Activated CD4-positive, alpha-beta T cell treated with anti-CD3 and anti-CD28 coated beads for 1 hour (primary cell): ENCODE data around the gene CDHR1.

Experiments used
- DNase-seq: peaks from one replicate; pipeline ENCODE4 v3.0.0-alpha.2; 2020

CDHR1 gene

DNA sequence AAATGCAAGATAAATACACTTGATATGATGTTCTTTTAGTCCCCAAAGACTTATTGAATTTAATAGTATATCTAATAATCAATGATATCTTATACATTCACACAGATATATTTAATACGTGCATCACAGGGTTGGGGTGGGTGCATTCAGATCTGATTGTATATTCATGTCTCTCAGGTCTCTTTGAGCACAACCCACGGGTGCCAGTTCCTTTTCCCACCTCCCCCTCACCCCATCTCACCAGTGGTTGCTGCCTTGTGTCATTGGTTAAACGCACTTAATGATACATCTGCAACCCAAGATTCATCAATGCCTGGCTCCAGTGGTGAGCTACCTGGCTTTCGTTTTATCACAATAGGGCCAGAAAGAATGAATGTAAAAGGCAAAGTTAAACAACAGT is 40.8 kb downstream of the CDHR1 start:
- DNase-seq = no peak

DNA sequence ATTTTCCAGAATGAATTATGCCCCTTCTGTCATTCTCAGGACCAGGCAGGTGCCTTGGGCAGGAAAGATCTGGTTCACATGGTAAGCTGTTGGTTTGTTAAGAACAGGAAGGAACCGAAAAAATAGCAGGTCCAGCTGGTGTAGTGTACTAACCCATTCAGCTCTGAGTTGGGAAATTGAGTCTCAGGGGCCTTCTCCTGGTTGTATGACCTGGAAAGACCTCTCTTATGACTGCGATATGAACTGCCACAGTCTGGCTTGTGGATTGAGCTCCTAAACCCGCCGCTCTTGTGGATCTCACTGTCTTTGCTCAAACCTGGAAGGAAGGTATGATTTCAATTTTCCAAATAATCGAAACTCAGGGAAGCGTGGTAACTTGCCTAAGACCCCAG is 42.5 kb downstream of the CDHR1 start:
- no peak for DNase-seq

DNA sequence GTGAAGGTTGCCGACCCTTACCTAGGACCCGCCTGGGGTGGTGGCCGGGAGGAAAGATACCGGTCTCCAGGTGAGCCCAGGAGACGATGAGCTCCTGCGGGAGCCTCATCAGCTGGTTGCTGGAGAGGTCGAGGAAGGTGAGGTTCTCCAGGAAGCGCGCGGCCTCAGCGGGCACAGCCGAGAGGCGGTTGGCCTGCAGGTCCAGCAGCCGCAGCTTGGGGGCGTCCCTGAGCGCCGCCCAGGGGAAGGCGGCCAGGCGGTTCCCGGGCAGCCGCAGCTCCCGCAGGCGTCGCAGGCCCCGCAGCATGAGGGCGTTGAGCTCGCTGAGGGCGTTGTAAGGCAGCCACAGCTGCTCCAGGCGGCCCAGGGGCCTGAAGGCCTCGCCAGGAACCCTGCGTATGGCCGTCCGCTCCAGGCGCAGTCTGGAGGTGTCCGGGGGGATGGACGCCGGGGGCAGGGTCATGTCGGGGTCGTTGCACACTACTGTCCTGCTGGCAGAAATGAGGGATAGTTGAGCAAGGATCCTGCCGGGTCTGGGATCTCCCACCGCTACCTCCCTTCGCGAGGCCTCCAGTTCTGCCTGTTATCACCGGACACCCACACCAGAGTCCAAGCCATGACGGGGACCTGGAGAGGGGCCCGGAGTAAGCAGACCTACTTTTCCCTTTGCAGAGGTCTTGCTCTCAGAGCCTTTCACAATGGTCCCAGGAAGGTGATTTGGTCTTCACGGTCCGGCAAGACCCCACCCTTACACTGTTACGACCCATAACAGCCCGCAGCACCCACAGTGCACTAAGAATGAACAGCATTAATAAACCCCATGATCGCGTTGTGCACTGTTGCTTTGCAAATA is 43.1 kb downstream of the CDHR1 start:
- DNase-seq = no peak

DNA sequence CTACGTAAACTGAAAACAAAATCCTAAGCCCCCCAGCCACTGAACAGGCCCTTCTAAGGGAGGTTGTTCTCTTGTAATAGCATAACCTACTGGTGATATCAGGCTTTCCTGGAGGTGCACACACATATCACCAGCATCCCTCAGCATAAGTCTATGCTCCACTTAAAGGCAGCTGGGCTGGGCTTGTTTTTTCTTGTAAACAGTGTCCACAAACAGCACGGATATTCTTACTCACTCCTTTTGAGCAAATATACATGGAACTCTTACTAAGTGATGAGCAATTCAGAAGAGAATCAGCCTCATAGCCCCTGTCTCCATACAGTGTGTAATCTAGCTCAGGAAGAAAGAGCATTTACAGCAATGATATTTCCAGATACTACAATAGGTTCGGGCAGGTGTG is 44.6 kb downstream of the CDHR1 start:
- DNase-seq = no peak

DNA sequence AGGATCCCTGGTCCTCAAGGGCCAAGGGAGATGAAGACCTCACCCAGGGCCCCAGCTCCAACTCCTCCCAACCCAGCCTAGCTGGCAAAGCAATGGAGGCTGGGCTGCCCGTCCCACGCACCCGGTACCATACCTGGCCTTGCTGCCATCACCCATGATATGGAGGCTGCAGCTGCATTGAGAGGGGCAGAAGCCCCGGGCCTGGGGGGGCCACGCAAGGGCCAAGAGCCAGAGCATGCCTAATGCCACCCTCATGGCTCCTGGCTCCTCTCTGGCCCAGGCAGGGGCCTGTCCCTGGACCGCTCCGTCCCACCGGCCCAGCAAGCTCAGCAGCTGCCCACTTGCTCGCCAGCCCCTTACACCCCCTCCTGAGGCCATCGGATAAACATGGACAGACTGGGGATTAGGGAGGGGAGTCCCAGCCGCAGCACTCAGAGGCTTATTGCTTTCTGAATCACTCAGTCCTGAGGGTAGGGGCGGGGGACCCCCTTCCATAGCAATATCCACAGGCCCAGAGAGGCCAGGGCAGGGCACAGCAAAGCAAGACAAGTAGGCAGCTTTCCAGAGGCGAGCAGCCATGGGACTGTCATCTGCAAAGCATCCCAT is 47.0 kb downstream of the CDHR1 start, which contains the start of gene LRIT1:
Gene LRIT1, minus strand, starts transcription at position 362 of the 606 bp plus-strand sequence. Its CDS starts 107 bp downstream, at position 255.
- DNase-seq = no peak

DNA sequence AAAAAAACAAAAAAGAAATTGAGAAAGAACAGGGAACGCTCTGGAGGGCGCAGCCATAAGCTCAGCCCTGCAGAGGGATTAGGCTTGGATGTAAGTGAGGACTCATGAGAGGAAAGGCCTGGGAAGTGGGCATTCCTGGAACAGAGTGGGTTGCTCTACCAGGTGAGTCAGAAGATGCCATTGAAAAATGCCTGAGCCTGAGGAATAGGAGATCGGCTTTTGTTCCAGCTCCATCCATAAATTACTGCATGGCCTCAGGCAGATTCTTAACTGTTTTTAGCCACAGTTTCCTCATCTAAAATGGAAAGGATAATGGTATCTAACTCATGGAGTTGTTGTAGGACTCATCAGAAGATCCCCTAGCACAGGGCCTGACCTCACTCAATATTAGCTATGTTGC is 49.4 kb downstream of the CDHR1 start:
- no peak for DNase-seq

DNA sequence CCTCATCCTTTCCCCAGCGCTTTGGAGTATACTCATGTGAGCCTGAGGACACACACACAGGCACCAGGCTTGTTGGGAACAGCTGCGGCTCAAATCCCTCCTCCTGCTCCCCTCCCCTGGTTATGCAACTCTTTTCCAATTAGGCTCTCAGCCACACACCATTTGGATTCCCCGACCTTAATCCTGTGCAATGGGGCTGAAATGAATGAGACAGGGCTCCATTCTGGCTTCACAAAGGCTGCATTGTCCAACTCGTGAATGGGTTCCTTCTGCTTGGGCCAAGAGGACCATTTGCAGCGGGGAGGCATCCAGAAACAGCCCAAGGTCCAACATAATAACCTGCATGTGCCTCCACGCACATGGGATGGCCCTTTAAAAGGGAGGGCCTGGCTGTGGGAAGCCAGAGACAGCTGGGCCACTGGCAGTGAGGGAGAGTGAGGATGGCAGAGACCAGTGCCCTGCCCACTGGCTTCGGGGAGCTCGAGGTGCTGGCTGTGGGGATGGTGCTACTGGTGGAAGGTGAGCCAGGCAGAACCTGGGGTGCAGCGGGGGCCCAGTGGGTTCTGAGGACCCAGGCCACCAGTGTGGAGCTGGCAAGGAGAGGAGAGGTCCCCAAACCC is 50.4 kb downstream of the CDHR1 start, which contains the start of gene RGR:
Gene RGR, plus strand, starts transcription at position 403 of the 620 bp plus-strand sequence. Its CDS starts 38 bp downstream, at position 441.
- no peak for DNase-seq

DNA sequence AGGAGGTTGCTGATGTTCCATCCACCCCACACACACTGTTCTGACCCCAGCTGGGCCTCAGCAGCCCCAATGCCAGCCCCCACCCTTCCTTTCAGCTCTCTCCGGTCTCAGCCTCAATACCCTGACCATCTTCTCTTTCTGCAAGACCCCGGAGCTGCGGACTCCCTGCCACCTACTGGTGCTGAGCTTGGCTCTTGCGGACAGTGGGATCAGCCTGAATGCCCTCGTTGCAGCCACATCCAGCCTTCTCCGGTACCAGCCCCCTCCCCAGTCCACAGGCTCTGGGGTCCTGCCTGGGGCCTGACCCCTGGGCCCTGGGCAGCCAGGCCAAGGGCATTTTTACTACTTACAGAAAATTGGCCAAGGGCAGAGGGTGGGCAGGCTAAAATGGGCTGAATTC is 53.2 kb downstream of the CDHR1 start:
- DNase-seq = no peak

DNA sequence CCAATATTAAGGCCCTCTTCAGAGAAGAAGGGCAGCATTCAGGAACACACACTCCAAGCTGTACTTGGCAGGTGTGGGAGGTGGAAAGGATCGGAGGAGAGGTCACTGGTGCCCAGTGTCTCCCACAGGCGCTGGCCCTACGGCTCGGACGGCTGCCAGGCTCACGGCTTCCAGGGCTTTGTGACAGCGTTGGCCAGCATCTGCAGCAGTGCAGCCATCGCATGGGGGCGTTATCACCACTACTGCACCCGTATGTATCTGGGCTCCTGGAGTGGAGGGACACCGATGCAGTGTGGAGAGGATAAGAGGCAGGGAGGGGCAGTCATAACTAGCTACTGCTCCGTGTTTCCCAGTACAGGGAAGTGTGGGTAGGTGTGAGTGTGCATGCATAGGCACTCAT is 54.5 kb downstream of the CDHR1 start:
- no peak for DNase-seq

DNA sequence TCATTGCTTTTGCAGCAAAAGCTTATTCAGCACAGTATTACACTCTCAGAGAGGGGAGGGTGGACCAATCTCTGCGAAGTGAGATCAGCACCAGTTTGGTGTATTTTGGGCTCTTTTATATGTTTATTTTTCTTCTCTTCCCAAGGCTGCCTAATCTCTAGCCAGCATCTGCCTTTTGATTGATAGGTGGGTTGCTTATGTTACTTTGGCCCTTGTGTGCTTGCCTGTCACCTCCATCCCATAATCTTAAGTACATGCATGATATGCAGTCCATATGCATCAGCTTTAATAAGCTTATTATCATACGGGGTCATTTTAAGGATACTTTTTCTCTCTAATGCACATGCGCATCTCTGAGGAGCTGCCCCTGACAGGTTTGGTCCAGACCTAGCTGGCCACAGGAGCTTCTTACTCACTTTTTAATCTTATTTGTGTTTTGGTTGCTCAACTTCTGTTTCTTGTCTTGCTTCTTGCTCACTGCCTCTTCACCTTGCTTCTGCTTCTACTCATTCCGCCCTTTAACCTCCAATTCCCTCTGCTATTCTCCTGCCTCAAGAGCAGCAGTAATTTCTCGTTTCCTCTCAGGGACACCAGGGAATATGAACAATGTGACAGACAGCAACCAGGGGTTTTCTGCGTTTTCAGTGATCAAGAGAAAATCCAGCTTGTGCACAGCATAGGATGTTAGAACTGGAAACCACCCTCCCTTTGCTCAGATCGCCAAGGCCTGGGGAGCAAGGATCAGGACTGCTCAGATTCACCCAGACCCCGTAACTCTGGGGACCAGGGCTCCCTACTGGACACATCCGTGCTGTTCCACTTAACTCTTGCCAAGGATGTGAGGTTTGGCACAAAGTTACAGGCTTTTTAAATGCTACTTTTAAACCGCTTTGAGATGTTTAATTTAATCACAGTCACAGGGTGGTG is 60.5 kb downstream of the CDHR1 start:
- DNase-seq = no peak

DNA sequence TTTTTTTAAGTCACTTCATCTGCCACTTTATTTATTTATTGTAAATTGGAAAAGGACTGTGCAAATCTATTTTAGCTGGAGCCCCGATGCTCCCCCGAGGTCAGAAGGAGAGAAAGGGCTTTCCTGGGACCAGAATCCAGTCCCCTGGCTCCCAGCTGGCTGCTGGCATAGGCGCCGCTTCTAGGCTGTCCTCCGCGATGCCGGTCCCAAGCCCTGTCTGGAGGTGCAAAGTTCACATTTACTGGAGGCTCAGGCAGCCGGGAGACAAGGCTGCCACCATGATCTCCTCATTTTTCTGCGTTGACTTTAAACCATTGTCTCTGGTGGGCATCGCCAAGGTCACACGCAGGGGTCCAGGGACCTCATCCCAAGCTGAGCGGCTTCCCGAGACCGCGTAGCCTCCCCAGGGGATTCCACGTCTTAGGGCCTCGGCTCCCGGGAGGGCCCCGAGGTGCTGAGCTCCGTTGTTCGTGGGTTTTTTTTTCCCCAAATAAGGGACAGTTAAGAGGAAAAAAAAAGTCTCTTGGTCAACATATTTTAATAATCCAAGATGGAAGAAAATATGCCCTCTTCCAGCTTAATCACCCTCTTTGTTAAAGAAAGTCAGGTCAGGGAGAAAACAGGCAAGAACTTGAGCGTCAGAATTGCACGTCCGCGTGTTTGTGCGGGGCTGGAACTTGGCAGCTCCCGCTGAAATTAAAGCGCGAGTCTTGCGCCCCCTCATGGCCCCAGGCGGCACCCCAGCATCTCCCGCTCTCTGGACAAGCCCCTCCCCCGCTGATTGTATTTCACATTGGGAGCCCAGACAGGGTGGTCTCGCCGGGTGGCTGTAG is 62.4 kb downstream of the CDHR1 start:
- DNase-seq = no peak

DNA sequence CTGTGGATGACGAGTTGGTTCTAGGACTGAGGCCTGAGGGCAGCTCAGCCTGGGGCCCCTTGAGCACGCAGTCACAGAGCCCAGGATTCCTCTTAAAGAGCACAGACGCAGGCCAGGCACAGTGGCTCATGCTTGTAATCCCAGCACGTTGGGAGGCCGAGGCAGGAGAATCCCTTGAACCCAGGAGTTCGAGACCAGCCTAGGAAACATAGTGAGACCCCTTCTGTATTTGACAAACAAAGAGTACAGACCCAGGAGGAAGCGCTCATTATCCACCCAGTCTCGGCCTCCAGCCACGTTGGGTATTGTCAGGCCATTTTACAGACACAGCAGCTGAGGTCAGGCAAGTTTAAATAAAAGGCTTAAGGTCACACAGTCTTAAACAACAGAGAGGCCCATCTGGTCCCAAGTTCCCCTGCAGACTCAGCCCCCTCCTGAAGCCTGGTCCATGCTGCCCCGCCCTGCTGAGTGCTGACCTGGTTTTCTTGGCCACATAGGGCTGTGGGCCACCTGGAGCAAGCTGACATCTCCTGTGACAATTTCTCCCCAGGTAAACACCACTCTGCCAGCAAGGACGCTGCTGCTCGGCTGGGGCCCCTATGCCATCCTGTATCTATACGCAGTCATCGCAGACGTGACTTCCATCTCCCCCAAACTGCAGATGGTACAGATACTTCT is 63.1 kb downstream of the CDHR1 start:
- DNase-seq = no peak

DNA sequence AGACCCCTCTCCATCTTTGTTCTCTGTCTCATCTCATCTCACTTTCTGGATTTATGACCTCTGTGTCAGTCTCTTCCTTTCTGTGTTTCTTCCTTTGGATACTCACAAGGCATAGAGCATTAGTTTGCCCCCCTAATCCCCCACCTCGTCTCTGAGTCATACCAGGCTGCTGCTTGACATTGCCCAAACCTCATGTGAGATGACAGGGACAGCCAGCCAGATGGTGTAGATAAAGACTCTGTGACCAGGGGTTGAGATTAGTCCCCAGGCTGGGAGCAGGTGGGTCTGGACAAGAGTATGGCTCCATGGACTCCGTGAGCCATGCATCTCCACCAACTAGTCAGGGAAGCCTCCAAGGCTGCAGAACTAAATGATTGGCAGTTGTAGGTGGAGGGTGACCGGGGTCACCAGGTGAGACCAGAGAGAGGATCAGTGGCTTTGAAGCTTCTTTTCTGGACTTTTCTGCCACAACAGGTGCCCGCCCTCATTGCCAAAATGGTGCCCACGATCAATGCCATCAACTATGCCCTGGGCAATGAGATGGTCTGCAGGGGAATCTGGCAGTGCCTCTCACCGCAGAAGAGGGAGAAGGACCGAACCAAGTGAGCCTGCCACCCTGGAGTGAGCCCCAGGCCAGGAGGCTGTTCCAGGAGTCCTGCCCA is 63.8 kb downstream of the CDHR1 start:
- no peak for DNase-seq

DNA sequence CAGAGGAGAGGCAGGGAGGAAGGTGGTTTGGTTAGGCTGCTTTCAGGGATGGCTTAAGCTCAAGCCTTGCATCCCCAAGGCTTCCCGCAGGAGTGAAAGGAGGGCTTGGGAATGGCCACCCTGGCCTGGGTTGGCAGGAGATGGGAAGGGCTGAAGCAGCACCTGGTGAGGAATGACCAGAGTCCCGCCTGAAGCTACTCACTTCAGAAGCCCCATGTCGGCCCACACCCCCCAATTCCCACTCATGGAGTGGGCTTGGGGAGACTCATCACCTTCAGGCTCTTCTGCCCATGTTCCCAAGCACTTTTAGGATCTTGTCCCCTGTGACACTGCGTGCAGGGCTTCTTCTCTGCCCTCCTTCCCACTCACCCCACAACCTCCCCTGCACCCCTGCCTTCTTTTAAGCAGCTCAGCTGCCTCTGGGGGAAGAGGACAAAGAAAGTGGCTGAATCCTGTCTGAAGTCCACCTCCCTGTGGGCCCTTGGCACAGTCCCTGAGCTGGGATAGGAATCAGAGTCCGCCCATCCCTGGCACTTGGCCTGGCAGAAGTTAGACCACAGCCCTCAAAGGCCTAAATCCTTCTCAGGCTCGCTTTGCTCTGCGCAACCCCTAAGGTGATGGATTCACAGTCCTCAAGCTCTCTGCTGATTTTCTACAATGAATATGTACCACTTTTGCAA is 67.0 kb downstream of the CDHR1 start:
- DNase-seq = no peak

DNA sequence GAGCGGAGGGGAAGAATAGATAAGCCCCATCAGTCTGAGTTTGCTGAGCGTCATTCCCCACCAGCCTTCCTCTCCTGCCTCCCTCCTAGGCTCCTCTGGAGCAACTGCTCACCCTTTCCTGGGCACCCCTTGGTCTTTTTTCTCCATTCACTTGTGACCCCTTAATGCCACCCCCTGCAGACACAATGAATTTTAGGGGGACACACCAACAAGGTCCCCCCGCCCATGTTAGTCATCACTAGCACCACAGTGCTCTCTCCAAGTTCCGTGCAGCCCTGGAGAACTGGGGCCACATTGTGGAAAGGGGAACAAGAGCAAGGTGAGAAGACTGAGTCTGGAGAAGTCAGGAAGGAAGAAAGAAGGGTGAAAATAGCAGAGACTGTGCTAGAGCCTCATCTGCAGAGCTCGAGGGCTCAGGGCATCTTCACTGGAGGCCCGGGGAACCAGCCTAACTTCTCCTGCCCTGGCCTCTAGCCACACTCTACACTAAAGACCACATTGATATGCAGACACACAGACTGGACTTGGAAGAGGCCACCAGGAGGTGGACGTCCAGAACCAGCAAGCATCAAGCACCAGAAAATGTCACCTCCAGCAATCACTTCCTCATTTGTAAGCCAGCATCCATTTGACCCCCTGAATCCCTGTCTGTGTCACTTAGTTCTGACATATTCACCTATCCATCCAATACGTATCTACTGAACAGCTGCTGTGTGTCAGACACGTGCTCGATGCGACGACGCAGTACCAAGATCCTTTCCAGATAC is 68.0 kb downstream of the CDHR1 start:
- no peak for DNase-seq

DNA sequence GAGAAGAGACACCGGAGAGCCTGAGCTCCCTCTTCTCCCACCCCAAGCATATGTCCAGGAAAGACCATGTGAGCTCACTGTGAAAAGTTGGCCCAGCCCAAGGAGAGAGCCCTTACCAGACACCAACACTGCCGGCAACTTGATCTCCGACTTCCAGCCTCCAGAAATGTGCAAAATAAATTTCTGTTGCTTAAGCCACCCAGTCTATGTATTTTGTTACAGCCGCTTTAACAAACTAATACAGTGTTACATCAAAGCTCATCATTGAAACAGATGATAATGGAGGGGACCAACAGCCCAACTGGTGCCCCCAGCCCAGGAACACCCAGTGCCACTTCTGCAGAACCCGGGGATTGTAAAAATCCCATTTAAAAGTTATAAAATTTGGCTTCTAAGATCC is 69.4 kb downstream of the CDHR1 start:
- no peak for DNase-seq

DNA sequence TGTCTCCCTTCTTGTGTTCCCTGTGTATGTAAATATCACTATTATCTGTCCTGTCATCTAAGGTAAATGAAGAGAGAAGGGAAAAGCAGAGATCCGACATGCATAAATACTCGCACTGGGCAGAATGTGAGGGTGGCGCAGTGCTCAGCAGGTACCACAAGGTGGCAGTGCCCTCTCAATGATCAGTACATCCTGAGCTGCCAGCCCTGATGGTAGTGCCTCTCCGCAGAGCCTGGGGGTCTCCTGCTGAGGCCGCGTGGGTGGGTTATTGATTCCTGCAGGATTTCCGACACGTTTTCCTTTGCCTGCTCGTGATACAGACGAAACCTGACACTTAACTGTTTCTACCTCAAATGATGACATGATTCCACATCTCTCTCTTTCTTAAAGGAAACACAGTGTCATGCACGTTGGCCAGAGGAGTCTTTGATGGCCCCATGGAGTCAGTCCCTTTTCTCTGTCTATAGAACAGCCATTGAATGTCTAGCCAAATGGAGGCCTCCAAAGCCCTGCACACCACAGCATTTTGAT is 70.3 kb downstream of the CDHR1 start:
- DNase-seq = peak; percentile 57

DNA sequence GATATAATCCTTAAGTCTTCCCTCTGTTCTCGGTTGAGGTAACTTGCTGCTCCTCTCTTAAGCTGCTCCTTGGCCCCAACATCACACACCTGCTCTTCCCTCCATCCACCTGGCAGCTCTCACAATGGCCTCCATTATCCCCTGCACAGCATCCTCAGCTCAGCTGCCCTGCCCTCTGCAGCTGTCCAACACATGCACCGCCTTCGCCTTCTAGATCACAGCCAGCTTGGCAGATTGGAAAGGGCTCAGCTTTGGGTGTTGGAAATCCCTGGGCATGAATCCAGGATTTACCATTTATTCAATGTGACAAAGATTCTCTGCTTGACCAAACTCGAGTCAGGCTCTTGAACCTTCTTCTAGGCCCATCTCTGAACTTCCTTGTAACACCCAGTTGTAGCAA is 71.1 kb downstream of the CDHR1 start:
- DNase-seq = no peak

DNA sequence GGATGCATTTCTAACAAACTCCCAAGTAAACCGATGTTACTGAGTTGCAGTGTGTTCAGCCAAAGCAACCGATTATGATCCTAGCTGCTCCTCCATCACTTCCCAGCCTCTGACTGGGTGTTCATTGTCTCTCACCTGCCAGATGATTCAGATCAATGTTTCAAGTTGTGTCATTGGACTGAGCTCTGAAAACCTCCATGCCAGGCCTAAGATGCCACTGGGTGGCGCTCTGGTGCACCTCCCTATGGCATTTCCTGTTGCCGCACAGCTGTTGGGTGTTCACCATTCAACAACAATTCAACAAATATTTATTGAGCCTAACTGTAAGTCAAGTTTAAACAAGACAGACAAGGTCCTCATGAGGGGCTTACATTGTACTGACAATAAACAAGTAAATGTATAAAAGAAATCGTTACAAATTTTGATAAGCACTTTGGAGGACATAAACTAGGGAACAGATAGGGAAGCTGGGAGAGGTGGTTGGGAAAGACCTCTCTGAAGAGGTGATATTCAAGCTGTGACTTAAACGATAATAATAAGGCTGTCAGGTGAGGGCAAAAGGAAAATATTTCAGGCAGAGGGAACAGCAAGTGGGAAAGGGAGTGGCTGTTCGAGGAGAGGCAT is 73.3 kb downstream of the CDHR1 start:
- DNase-seq = peak; percentile 34
